ENCODE data around the gene RMC1.
"Not testable (repeated sequence)": the region's sequence is repeated elsewhere in the genome, so short reads cannot be mapped to it uniquely, and the experiment has no call there.

Gene RMC1

DNA sequence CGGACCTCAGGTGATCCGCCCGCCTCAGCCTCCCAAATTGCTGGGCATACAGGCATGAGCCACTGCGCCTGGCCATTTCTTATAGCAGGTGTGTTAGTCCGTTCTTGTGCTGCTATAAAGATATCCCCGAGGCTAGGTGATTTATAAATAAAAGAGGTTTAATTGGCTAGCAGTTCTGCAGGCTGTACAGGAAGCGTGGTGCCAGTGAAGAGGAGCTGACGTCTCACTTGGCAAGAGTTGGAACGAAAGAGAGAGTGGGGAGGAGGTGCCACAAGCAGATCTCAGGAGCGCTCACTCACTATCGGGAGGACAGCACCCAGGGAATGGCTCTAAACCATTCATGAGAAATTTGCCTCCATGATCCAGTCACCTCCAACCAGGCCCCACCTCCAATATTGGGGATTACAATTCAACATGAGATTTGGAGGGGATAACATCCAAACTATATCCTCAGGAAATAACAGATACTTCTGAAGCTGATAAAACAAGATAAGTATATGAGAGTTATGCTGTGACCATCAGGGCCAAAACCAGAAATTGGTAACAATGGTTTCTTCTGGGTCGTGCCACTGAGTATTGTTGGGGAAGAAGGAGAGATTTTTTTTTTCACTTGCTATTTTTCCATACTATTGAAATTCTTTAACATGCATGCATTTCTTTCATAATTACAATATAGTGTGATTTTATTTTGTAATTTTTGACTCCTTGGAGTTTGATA, 7.4 kb upstream of the RMC1 start:
- no peak for DNase-seq

GRCh38 chr18:23498117-23498516, 5.2 kb upstream of the RMC1 start:
- DNase-seq: no peak

DNA sequence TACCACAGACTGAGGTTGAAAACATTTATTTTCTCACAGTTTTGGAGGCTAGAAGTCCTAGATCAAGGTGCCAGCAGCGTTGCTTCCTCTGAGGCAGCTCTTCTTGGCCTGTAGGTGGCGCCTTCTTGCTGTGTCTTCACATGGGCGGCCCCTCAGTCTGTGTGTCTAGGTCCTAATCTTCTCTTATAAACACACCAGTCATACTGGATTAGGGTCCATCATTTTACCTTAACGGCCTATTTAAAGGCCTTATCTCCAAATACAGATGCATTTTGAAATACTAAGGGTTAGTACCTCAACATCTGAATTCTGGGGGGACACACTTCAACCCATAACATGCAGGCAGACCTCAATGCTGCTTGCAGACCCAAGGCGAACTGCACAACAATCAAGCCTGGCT, 4.4 kb upstream of the RMC1 start:
- DNase-seq: peak in 45 of 56 donors; percentile 6 to 81 (median 41)

DNA sequence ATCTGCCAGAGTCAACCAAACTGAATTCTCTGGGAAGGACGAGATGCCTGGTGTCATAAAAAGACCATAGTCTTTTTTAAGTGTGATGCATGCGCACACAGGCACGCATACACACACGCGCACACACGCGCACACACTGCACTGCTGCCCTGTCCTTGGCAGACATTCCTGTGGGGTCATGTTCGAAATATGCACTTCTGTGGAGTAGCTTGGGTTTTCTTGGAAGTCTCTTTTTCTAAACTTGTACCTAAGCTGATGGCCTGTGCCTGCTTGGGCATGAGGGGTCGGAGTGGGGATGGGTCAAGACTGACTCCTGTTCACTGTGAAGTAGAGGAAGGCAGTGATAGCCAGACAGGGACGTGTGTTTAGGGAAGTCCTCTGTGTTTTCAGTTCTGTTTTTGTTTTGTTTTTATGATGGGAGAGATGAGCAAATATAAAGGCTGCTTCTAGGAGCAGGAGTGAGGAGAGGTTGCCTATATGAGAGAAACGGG, 4.0 kb upstream of the RMC1 start:
- DNase-seq: no peak

GRCh38 chr18:23501626-23502025, 1.7 kb upstream of the RMC1 start:
- no peak for DNase-seq

GRCh38 chr18:23502516-23503037, 734 bp upstream of the RMC1 start:
- no peak for DNase-seq

DNA sequence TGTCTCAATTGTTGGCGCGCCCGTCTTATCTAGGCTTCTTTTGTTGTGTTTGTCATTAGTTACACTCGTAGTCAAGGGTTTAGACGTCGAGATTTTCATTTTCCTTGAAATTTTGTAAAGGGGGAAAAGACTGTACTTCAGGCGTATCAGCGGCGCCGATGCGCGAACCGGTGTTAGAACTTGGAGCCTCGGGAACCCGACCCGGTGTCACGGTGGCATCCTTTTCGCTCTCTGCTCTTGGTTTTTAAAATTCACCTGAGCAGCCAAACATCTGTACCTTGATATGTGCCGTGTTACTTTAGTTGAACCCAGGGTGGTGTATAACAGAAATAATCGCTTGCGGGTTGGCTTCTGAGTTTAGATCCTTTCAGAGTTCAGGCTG, 643 bp downstream of the RMC1 start:
- peak in 1 of 56 donors; percentile 32 for DNase-seq

GRCh38 chr18:23504720-23505119, 1.4 kb downstream of the RMC1 start:
- no peak for DNase-seq

DNA sequence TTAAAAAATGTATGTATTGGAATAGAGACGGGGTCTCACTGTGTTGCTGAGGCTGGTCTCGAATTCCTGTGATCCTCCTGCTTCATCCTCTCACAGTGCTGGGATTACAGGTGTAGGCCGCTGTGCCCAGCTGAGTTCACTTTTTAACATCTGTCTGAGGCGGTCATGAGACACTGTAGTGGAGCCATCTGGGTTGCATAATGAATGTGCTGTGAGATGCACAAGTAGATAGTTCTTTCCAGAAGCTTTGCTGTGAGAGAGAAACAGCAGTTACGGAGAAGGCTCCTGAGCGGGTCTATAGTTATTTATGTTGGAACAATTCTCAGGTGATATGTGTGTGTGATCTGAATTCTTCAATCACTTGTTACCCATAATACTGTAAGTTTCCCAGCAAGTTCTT, 3.1 kb downstream of the RMC1 start:
- DNase-seq: peak in 1 of 56 donors; percentile 6

GRCh38 chr18:23510923-23511322, 7.6 kb downstream of the RMC1 start:
- DNase-seq: not testable (repeated sequence)

GRCh38 chr18:23512216-23512615, 8.9 kb downstream of the RMC1 start:
- not testable (repeated sequence) for DNase-seq

DNA sequence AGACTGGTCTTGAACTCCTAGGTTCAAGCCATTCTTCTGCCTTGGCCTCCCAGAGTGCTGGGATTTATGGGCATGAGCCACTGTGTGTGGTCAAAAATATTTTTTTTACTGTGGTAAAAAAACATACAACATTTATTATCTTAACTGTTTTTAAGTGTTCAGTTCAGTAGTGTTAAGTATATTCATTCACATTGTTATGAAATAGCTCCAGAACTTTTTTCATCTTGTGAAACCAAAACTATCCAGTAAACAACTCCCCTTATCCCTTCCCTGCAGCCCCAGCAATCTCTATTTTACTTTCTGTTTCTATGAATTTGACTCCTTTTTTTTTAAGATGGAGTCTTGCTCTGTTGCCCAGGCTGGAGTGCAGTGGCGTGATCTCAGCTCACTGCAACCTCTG, 9.3 kb downstream of the RMC1 start:
- no peak for DNase-seq

DNA sequence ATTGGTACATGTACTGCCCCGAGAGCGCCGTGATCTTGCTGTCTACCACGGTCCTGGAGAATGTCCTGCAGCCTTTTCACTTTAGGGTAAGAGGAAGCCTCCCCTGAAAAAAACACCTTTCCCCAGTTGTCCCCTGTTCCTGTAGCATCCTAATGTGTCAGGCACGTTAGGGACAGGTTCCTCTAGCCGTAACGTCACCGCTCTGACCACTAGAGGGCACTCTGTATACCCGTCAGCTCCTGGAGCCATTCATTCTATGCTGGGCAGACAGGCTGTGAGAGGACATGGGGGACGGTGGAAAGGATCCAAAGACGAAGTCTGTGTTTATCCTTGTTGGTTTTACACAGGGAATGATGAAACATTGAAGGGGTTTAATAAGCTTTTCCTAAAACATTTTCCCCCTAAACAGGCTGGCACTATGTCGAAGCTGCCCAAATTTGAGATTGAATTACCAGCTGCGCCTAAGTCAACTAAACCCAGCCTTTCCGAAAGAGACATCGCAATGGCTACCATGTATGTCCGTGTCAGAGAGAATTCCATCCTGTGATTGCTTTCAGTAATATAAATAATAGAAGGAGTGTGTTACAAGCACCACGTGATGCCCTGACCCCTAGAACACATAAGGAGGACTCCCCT, 12.7 kb downstream of the RMC1 start:
- DNase-seq: peak in 55 of 56 donors; percentile 2 to 86 (median 61)

- DNase-seq: no peak
These were observed 16.4 kb downstream of the RMC1 start for GRCh38 chr18:23519734-23520133.

GRCh38 chr18:23521271-23521670, 18.0 kb downstream of the RMC1 start:
- DNase-seq: no peak

GRCh38 chr18:23521907-23522306, 18.6 kb downstream of the RMC1 start:
- peak in 7 of 56 donors; percentile 13 to 33 (median 19) for DNase-seq

DNA sequence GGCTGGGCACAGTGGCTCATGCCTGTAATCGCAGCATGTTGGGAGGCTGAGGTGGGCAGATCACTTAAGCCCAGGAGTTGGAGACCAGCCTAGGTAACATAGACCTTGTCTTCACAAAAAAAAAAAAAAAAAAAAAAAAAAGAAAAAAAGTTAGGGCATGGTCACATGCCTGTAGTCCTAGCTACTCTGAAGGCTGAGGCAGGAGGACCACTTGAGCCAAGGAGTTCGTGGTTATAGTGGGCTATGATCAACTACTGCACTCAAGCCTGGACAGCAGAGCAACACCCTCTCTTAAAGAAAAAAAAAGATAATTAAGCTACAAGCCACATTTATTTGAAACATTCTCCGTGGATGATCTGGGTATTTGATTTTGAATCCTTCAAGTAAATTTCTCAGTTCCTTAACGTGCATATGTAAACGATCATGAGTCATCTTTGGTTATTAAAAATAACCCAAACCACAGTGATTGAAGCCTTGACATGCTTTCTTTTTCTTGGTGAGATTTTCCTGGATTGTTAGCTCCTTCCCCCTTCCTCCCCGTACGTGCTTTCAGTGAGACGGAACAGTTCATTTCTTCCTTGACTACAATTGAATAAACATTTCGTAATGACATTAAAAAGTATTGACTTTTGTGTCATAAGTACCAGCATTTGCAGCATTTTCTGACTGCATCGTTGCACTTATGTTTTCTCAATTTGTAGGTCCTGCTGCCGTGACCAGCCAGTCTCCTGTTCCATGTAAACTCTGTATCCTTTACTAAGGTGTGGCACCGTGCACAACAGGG, 20.3 kb downstream of the RMC1 start:
- no peak for DNase-seq

- DNase-seq: no peak
These were observed 20.9 kb downstream of the RMC1 start for GRCh38 chr18:23524213-23524707.

DNA sequence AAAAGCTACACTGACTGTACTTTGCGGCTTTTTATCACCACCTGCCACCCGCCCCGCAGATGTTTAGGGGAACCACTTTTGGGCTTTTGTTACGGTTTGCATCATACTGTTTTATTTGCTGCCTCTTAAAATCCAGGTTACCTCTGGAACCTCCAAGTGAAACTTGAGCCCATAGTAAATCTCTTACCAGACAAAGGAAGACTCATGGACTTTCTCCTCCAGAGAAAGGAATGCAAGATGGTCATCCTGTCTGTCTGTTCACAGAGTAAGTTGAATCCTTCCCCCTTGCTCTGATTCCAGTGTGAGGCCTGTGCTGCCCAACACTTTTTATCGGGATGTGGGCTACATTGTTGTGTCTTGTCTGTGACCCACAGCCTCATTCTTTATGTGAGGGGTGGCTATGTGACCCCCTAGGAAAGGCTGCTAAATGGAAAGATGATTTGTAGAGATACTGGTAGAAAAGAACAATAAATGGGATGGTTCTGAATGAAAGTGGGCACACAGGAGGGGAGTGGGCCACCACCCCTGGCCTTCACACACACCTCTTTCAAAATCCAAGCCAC, 23.3 kb downstream of the RMC1 start:
- DNase-seq: no peak

- peak in 2 of 56 donors; percentile 10 to 13 for DNase-seq
These were observed 25.5 kb downstream of the RMC1 start for GRCh38 chr18:23528580-23529472.

Data from amygdala (tissue), 56 donors.